PFSK-1 (cell line): ENCODE measurements around the gene RNF112.

Source experiments
- FOXP2 ChIP-seq: optimal IDR thresholded peaks from 2 replicates; pipeline ENCODE3; 2011; ENCODE audit warnings: borderline replicate concordance, control low read depth, inconsistent platforms; ENCODE audit not compliant: insufficient read depth; ENCODE audit errors: extremely low read length, extremely low read depth
- POLR2AphosphoS5 ChIP-seq: IDR thresholded peaks from 2 replicates; pipeline ENCODE4 v1.6.1; 2012; ENCODE audit warnings: low read depth, mild to moderate bottlenecking, control low read depth, low read length, moderate library complexity
- SIN3A ChIP-seq: IDR thresholded peaks from 2 replicates; pipeline ENCODE4 v1.6.1; 2012; ENCODE audit warnings: mild to moderate bottlenecking, low read length, moderate library complexity, borderline replicate concordance; ENCODE audit not compliant: insufficient read depth
- TAF1 ChIP-seq: IDR thresholded peaks from 2 replicates; pipeline ENCODE4 v1.6.1; 2012; ENCODE audit warnings: low read length, control low read depth, borderline replicate concordance; ENCODE audit not compliant: insufficient read depth
- TF ChIP-seq, protein P1 (sequence below), 2 experiments: IDR thresholded peaks; 2 replicates each; pipeline versions ENCODE4 v1.6.1 to v1.8.0; 2011 to 2012; ENCODE audit warnings: low read depth in 2 of 2, low read length in 2 of 2, control low read depth in 1 of 2, inconsistent platforms in 1 of 2, mild to moderate bottlenecking in 1 of 2, moderate library complexity in 1 of 2; ENCODE audit not compliant: insufficient read depth in 1 of 2

Gene RNF112

DNA sequence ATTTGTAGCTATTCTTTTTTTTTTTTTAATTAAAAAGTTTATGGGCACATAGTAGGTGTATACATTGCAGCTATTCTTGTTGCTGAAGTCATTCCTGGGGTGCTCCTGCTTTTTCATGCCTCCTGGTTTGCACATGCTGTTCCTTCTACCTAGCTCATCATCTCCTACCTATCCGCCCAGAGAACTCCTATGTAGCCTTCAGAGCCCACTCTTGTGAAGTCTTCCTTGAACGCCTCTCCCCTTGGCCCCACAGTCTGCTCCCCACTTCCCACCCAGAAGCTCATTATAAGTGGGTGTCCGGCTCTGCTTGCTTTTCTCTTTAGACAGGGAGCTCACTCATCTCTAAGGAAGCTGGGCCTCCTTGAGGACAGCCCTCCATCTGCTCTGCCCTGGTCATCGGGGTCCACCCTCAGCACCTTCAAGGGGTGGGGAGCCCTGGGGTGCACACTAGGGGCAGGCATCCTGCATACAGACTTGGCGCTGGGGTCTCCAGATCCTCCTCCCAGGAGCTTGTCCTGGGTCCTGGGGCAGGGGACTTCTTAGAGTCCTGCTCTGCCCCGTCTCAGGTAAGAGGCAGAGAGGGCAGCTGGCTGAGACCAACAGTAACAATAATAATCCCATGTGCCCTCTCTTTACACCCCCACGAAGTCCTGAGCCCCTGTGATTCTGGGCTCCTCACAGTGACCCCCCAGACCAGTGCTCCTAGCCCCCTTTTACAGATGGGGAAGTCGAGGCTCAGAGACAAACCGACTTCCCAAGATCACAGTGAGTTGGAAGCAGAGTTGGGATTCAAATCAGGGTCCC lies 45.0 kb upstream of the RNF112 start:
- TF ChIP-seq TAF1 (no peak), FOXP2 (no peak), POLR2AphosphoS5 (no peak), SIN3A (no peak)
- TF ChIP-seq, protein P1, sequence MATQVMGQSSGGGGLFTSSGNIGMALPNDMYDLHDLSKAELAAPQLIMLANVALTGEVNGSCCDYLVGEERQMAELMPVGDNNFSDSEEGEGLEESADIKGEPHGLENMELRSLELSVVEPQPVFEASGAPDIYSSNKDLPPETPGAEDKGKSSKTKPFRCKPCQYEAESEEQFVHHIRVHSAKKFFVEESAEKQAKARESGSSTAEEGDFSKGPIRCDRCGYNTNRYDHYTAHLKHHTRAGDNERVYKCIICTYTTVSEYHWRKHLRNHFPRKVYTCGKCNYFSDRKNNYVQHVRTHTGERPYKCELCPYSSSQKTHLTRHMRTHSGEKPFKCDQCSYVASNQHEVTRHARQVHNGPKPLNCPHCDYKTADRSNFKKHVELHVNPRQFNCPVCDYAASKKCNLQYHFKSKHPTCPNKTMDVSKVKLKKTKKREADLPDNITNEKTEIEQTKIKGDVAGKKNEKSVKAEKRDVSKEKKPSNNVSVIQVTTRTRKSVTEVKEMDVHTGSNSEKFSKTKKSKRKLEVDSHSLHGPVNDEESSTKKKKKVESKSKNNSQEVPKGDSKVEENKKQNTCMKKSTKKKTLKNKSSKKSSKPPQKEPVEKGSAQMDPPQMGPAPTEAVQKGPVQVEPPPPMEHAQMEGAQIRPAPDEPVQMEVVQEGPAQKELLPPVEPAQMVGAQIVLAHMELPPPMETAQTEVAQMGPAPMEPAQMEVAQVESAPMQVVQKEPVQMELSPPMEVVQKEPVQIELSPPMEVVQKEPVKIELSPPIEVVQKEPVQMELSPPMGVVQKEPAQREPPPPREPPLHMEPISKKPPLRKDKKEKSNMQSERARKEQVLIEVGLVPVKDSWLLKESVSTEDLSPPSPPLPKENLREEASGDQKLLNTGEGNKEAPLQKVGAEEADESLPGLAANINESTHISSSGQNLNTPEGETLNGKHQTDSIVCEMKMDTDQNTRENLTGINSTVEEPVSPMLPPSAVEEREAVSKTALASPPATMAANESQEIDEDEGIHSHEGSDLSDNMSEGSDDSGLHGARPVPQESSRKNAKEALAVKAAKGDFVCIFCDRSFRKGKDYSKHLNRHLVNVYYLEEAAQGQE (IDR thresholded peaks at IDR 0.05; ENCODE audit: insufficient read depth in 1 of 2, low read depth in 2 of 2, low read length in 2 of 2) = no peak

DNA sequence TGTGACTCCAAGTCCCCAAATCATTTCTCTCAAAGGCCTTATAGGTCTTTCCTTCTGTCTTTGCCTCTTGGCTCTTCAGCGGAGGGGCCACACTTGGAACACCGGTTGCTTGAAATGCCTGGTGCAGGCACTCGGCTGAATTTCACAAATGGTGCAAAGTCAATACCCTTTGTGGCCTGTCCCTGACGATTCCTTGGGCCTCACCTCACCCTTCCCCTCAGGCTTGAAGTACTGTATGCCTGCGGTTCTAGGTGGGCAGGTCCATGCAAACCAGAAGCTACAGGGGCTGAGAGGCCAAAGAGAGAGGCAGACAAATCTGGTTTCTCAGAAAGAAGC lies 44.4 kb upstream of the RNF112 start:
- TF ChIP-seq SIN3A (no peak), POLR2AphosphoS5 (no peak), FOXP2 (no peak), TAF1 (no peak)
- TF ChIP-seq, protein P1 (IDR thresholded peaks at IDR 0.05; ENCODE audit: insufficient read depth in 1 of 2, low read depth in 2 of 2, low read length in 2 of 2) = no peak

DNA sequence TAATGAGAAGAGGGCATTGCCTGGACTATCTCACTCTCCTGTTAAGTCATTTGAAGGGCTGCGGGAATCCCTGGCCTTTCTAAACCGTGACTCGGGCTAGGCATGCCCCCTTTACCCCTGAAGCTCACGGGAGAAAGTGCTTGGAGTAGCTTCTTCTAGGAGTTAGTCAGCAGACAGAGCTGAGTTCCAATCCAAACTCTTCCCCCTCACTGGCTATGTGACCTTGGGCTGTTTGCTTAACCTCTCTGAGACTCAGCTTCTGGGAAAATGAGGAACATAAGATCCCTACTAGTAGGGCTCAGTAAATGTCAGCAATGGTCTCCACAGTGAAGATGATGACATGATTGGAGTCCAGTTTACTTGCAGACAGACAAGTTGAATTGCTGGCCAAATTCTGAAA lies 42.8 kb upstream of the RNF112 start:
- TF ChIP-seq, protein P1 (IDR thresholded peaks at IDR 0.05; ENCODE audit: insufficient read depth in 1 of 2, low read depth in 2 of 2, low read length in 2 of 2) = no peak
- TF ChIP-seq SIN3A = no peak
- no peak for TF ChIP-seq TAF1
- no peak for TF ChIP-seq POLR2AphosphoS5
- no peak for TF ChIP-seq FOXP2

DNA sequence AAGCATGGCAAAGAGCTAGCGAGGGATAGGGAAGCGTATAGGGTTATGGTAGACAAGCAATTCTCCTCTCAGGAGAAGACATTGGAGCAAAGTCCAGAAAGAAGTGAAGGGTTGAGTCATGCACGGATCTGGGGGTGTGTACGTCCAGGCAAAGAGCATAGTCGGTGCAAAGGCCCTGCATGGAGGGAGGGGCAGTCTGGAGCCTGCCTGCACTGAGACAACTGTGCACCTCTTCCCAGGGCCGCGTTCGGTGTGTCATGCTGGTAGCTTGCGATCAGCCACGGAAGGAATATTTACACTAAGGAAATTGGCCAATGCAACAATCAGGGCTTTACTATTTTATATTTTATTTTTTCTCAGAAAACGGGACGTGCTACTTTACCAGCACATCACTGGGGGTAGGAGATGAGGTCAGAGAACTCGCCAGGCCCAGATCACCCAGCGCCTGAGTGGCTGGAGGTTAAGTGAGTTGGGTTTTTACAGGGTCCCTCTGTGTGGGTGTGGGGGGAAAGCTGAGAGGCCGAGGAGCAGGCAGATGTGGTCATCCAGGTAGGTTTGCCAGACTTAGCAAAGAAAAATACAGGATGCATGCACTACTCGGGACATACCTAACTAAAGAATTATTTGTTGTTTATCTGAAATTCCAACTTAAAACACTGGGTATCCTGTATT lies 41.8 kb upstream of the RNF112 start:
- no peak for TF ChIP-seq FOXP2
- TF ChIP-seq POLR2AphosphoS5 = no peak

DNA sequence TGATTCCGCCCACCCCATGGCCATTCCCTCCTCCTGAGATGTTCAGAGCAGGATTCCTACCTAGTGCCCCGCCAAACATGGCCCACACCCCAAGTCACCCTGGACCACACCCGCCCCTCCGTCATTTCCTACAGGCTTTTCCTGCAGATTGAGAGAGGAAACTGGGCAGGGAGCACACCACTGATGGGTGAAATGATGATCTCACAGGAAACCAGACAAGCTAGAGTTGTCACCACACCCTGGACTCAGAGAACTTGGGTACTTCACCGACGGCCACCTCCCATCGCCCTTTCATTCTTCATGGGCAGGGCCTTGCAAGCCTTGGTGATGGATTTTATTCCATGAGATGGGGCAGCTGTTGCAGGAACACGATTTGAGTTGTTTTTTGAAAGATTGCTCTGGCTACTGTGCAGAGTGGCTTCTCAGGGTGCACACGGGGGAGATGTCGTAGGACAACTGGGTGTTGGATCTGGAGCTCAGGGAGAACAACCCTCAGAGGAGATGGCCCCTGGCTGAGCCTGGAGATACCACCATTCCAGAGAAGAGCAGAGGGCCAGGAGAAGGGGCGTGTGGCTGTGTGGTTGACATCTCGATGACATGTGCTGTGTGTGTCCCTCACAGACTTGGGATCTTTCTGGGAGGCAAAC lies 41.1 kb upstream of the RNF112 start:
- TF ChIP-seq FOXP2 (no peak), POLR2AphosphoS5 (no peak), SIN3A (no peak), TAF1 (no peak)
- TF ChIP-seq, protein P1 (IDR thresholded peaks at IDR 0.05; ENCODE audit: insufficient read depth in 1 of 2, low read depth in 2 of 2, low read length in 2 of 2) = no peak
